GM18511 (cell line): Measurements from ENCODE around the gene KLF9.

ENCODE experiments used
- ATAC-seq: cut with Tn5 transposase; IDR thresholded peaks from one replicate; pipeline ENCODE4 v1.9.1; 2021; ENCODE audit warnings: mild to moderate bottlenecking, moderate library complexity; ENCODE audit not compliant: unreplicated experiment

The KLF9 gene

GRCh38 chr9:70413799-70414775 lies at the start of gene KLF9:
TSS of gene KLF9 (minus strand) at chr9:70414657. CDS start at chr9:70413363, 1,294 bp downstream.
- ATAC-seq: peak; percentile 69

- ATAC-seq: no peak
Observed at GRCh38 chr9:70463877-70464276, 49.4 kb upstream of the KLF9 start.

- no peak for ATAC-seq
Observed at GRCh38 chr9:70462300-70462699, 47.8 kb upstream of the KLF9 start.

- no peak for ATAC-seq
Observed at GRCh38 chr9:70457235-70457634, 42.8 kb upstream of the KLF9 start.

GRCh38 chr9:70455993-70456704 lies 41.7 kb upstream of the KLF9 start:
- no peak for ATAC-seq

GRCh38 chr9:70452365-70452764 lies 37.9 kb upstream of the KLF9 start:
- no peak for ATAC-seq

GRCh38 chr9:70451765-70452164 lies 37.3 kb upstream of the KLF9 start:
- no peak for ATAC-seq

- no peak for ATAC-seq
Observed at GRCh38 chr9:70450738-70451137, 36.3 kb upstream of the KLF9 start.

GRCh38 chr9:70449461-70449860 lies 35.0 kb upstream of the KLF9 start:
- ATAC-seq: no peak

GRCh38 chr9:70448919-70449318 lies 34.5 kb upstream of the KLF9 start:
- ATAC-seq: no peak

- ATAC-seq: no peak
Observed at GRCh38 chr9:70444904-70445303, 30.4 kb upstream of the KLF9 start.

- ATAC-seq: no peak
Observed at GRCh38 chr9:70442328-70442848, 27.9 kb upstream of the KLF9 start.

GRCh38 chr9:70441622-70442021 lies 27.2 kb upstream of the KLF9 start:
- ATAC-seq: no peak

GRCh38 chr9:70439991-70440706 lies 25.7 kb upstream of the KLF9 start:
- ATAC-seq: no peak

- no peak for ATAC-seq
Observed at GRCh38 chr9:70438341-70438928, 24.0 kb upstream of the KLF9 start.

- no peak for ATAC-seq
Observed at GRCh38 chr9:70435948-70436347, 21.5 kb upstream of the KLF9 start.

GRCh38 chr9:70429899-70430298 lies 15.4 kb upstream of the KLF9 start:
- ATAC-seq: no peak

- no peak for ATAC-seq
Observed at GRCh38 chr9:70428781-70429180, 14.3 kb upstream of the KLF9 start.

- ATAC-seq: no peak
Observed at GRCh38 chr9:70427161-70427945, 12.9 kb upstream of the KLF9 start.

- ATAC-seq: no peak
Observed at GRCh38 chr9:70425192-70425591, 10.7 kb upstream of the KLF9 start.
